ENCODE results near the gene ALDH2.
A peak's percentile ranks its signal among the peaks of the same experiment; 100 is the strongest.

Gene ALDH2

GRCh38 chr12:111846016-111846415 lies 79.3 kb downstream of the ALDH2 start:
- TF ChIP-seq, protein P1, sequence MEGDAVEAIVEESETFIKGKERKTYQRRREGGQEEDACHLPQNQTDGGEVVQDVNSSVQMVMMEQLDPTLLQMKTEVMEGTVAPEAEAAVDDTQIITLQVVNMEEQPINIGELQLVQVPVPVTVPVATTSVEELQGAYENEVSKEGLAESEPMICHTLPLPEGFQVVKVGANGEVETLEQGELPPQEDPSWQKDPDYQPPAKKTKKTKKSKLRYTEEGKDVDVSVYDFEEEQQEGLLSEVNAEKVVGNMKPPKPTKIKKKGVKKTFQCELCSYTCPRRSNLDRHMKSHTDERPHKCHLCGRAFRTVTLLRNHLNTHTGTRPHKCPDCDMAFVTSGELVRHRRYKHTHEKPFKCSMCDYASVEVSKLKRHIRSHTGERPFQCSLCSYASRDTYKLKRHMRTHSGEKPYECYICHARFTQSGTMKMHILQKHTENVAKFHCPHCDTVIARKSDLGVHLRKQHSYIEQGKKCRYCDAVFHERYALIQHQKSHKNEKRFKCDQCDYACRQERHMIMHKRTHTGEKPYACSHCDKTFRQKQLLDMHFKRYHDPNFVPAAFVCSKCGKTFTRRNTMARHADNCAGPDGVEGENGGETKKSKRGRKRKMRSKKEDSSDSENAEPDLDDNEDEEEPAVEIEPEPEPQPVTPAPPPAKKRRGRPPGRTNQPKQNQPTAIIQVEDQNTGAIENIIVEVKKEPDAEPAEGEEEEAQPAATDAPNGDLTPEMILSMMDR (IDR thresholded peaks at IDR 0.05; ENCODE audit: low read depth, low read length): no peak
- DNase-seq (ENCODE audit: low read depth in 2 of 2): peak; percentile 5 to 27
- no peak overlapping the region for H3K4me3 ChIP-seq (replicated peaks in 1 of 2; ENCODE audit: low read depth in 2 of 2, low read length in 2 of 2)

- no peak overlapping the region for H3K4me3 ChIP-seq (replicated peaks in 1 of 2; ENCODE audit: low read depth in 2 of 2, low read length in 2 of 2)
- TF ChIP-seq, protein P1 (IDR thresholded peaks at IDR 0.05; ENCODE audit: low read depth, low read length): no peak
- no peak for DNase-seq (ENCODE audit: low read depth in 2 of 2)
These were observed 83.8 kb downstream of the ALDH2 start for GRCh38 chr12:111850526-111850925.

DNA sequence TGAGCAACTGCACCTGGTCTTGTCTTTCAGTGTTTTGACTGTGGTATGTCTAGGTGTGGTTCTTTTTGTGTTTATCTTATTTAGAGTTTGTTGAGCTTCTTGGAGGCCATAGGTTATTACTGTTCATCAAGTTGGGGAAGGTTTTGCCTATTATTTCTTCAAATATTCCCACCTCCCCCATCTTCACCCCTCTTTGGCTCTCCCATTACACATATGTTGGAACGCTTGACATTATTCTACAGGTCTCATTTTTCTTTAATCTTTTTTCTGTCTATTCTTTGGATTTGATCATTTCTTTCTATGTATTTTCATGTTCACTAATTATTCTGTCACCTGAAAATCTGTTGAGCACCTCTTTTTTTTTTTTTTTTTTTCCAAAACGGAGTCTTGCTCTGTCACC lies 91.5 kb downstream of the ALDH2 start:
- no peak overlapping the region for H3K4me3 ChIP-seq (replicated peaks in 1 of 2; ENCODE audit: low read depth in 2 of 2, low read length in 2 of 2)
- DNase-seq (ENCODE audit: low read depth in 2 of 2): no peak
- TF ChIP-seq, protein P1 (IDR thresholded peaks at IDR 0.05; ENCODE audit: low read depth, low read length): no peak

GRCh38 chr12:111858778-111859177 lies 92.0 kb downstream of the ALDH2 start:
- DNase-seq (ENCODE audit: low read depth in 2 of 2): no peak
- TF ChIP-seq, protein P1 (IDR thresholded peaks at IDR 0.05; ENCODE audit: low read depth, low read length): no peak
- H3K4me3 ChIP-seq (replicated peaks in 1 of 2; ENCODE audit: low read depth in 2 of 2, low read length in 2 of 2): no peak overlapping the region

GRCh38 chr12:111864913-111865312 lies 98.2 kb downstream of the ALDH2 start:
- DNase-seq (ENCODE audit: low read depth in 2 of 2): peak in 1 of 2 donors; percentile 9
- TF ChIP-seq, protein P1 (IDR thresholded peaks at IDR 0.05; ENCODE audit: low read depth, low read length): no peak
- no peak overlapping the region for H3K4me3 ChIP-seq (replicated peaks in 1 of 2; ENCODE audit: low read depth in 2 of 2, low read length in 2 of 2)

Data from cardiac fibroblast (primary cell).